Stimulated activated CD4-positive, alpha-beta T cell treated with anti-CD3 and anti-CD28 coated beads, Interleukin-15, amount 100 ng/mL, for 48 hours (primary cell): ENCODE results near the gene TLE3.

ENCODE experiments used
- DNase-seq, 2 donors: peaks; one replicate each; pipeline ENCODE4 v3.0.0-alpha.2; 2020; ENCODE audit warnings: low read depth in 2 of 2

TLE3 gene

GRCh38 chr15:70062321-70062956 is 35.3 kb downstream of the TLE3 start:
- DNase-seq: no peak

- no peak for DNase-seq
These were observed 35.9 kb downstream of the TLE3 start for GRCh38 chr15:70061696-70062270.

- no peak for DNase-seq
These were observed 36.8 kb downstream of the TLE3 start for GRCh38 chr15:70060993-70061305.

- DNase-seq: no peak
These were observed 37.3 kb downstream of the TLE3 start for GRCh38 chr15:70060214-70060992.

GRCh38 chr15:70059476-70060213 is 38.1 kb downstream of the TLE3 start:
- no peak for DNase-seq

GRCh38 chr15:70058642-70059360 is 38.9 kb downstream of the TLE3 start:
- no peak for DNase-seq

- DNase-seq: no peak
These were observed 39.6 kb downstream of the TLE3 start for GRCh38 chr15:70057931-70058641.

GRCh38 chr15:70056091-70056680 is 41.5 kb downstream of the TLE3 start:
- no peak for DNase-seq

GRCh38 chr15:70055601-70056051 is 42.1 kb downstream of the TLE3 start:
- DNase-seq: no peak

GRCh38 chr15:70054884-70055387 is 42.8 kb downstream of the TLE3 start:
- DNase-seq: no peak

- DNase-seq: no peak
These were observed 43.4 kb downstream of the TLE3 start for GRCh38 chr15:70054366-70054765.

GRCh38 chr15:70053716-70054229 is 43.9 kb downstream of the TLE3 start:
- no peak for DNase-seq

GRCh38 chr15:70053001-70053715 is 44.6 kb downstream of the TLE3 start:
- DNase-seq: no peak

GRCh38 chr15:70051948-70052633 is 45.6 kb downstream of the TLE3 start:
- DNase-seq: no peak

- no peak for DNase-seq
These were observed 46.7 kb downstream of the TLE3 start for GRCh38 chr15:70050970-70051369.

- DNase-seq: no peak
These were observed 47.3 kb downstream of the TLE3 start for GRCh38 chr15:70050441-70050840.

- no peak for DNase-seq
These were observed 47.9 kb downstream of the TLE3 start for GRCh38 chr15:70049701-70050301.
